K562 (cell line): ENCODE measurements around the gene SLCO3A1. TPM values are rescaled to one million over a fixed set of nuclear protein-coding genes. Genes with fewer than 3 reads are reported as not detected.

Experiments used
- ATAC-seq: fragments of 200-7000 bp; cut with Tn5 transposase; 3 replicates; pipeline ENCODE4 v1.9.1; 2020; ENCODE audit warnings: moderate library complexity
- BruUV-seq: library from RNA; stranded (reverse); fragments of 400-500 nt; replicated peaks from 2 replicates; lab custom pipeline; 2021; lab: Mats Ljungman, UMichigan
- CTCF ChIA-PET: fragments of 300-600 bp; formaldehyde crosslinking; extraction: SDS; loops from one replicate; lab custom pipeline; 2021; ENCODE audit warnings: low intra/inter-chr PET ratio; lab: Yijun Ruan, JAX
- POLR2A ChIA-PET: fragments of 300-600, 350-650 bp; sonication (Branson Sonifier 250); formaldehyde crosslinking; extraction: SDS; loops from one replicate; lab custom pipeline; 2021; ENCODE audit warnings: antibody characterized with exemption, inconsistent platforms; lab: Yijun Ruan, JAX
- DNase-seq, 4 experiments: peaks; one replicate each; pipeline versions ENCODE4 v3.0.0 to v3.0.0-alpha.2; 2011 to 2018; ENCODE audit warnings: low spot score in 3 of 4, mixed read lengths in 3 of 4; ENCODE audit errors: extremely low read depth in 1 of 4
- FAIRE-seq: peaks from 2 replicates; lab custom pipeline; 2011; peaks lifted over from hg19 to GRCh38; lab: Jason Lieb, UNC
- H2AFZ ChIP-seq: 2 replicates; pipeline ENCODE4 v1.6.0; 2011; ENCODE audit warnings: low read depth, low read length, control low read depth, inconsistent platforms
- H3K27ac ChIP-seq: fragments of 200-600 bp; 3 replicates; pipeline ENCODE4 v1.8.0; 2011; ENCODE audit warnings: low read depth, mild to moderate bottlenecking, control low read depth, inconsistent platforms, low read length, moderate library complexity, mixed read lengths; ENCODE audit errors: extremely low read depth
- H3K27me3 ChIP-seq, 2 experiments: fragments of 300-600 bp in 1 of 2; 2 replicates in 1 of 2; 3 replicates in 1 of 2; pipeline versions ENCODE4 v1.6.0 to v1.8.0; 2011; ENCODE audit warnings: inconsistent platforms in 2 of 2, low read length in 2 of 2, mild to moderate bottlenecking in 1 of 2, mixed read lengths in 1 of 2, moderate library complexity in 1 of 2; ENCODE audit not compliant: control insufficient read depth in 2 of 2, insufficient read depth in 2 of 2
- H3K36me3 ChIP-seq: fragments of 300-600 bp; 3 replicates; pipeline ENCODE4 v1.8.0; 2011; ENCODE audit warnings: mild to moderate bottlenecking, low read length, inconsistent platforms; ENCODE audit not compliant: control insufficient read depth, insufficient read depth
- H3K4me1 ChIP-seq, 2 experiments: fragments of 200-600 bp in 1 of 2; replicated peaks in 1 of 2; 2 replicates in 1 of 2; 3 replicates in 1 of 2; pipeline versions ENCODE4 v1.5.1 to v1.8.0; 2011; ENCODE audit warnings: inconsistent platforms in 2 of 2, low read length in 2 of 2, mild to moderate bottlenecking in 1 of 2, mixed read lengths in 1 of 2, moderate library complexity in 1 of 2; ENCODE audit not compliant: control insufficient read depth in 2 of 2, insufficient read depth in 2 of 2
- H3K4me2 ChIP-seq: 2 replicates; pipeline ENCODE4 v1.6.1; 2011; ENCODE audit warnings: low read length, control low read depth, inconsistent platforms, mixed read lengths; ENCODE audit not compliant: insufficient read depth
- H3K4me3 ChIP-seq: fragments of 200-600 bp; sonication (generic), shearing (Covaris generic); 2 replicates; pipeline ENCODE4 v1.5.1; 2016; ENCODE audit warnings: control low read depth, inconsistent platforms
- H3K79me2 ChIP-seq: fragments of 200-600 bp; 3 replicates; pipeline ENCODE4 v1.8.0; 2011; ENCODE audit warnings: low read length, inconsistent platforms; ENCODE audit not compliant: control insufficient read depth, insufficient read depth
- H3K9ac ChIP-seq, 2 experiments: 2 replicates each; pipeline versions ENCODE4 v1.6.0 to v1.6.1; 2011; ENCODE audit warnings: low read depth in 2 of 2, low read length in 2 of 2, control low read depth in 1 of 2, inconsistent platforms in 1 of 2, mild to moderate bottlenecking in 1 of 2, mixed read lengths in 1 of 2; ENCODE audit not compliant: insufficient read depth in 1 of 2
- H3K9me1 ChIP-seq: one replicate; pipeline ENCODE4 v1.6.0; 2011; ENCODE audit warnings: inconsistent platforms, mild to moderate bottlenecking, low read length, moderate library complexity; ENCODE audit not compliant: control insufficient read depth, insufficient read depth
- H3K9me3 ChIP-seq: replicated peaks from 2 replicates; pipeline ENCODE4 v1.5.1; 2011; ENCODE audit warnings: low read depth, low read length, inconsistent platforms; ENCODE audit not compliant: control insufficient read depth, insufficient read depth
- H4K20me1 ChIP-seq: replicated peaks from 2 replicates; pipeline ENCODE4 v1.6.1; 2011; ENCODE audit warnings: low read length, inconsistent platforms, mixed read lengths; ENCODE audit not compliant: control insufficient read depth, insufficient read depth
- C11orf30 ChIP-seq: fragments of 450-650 bp; IDR thresholded peaks from 2 replicates; pipeline ENCODE4 v1.6.1; 2016; ENCODE audit warnings: low read depth, mild to moderate bottlenecking
- HNRNPUL1 ChIP-seq: fragments of 200-400 bp; formaldehyde crosslinking; IDR thresholded peaks from 2 replicates; pipeline ENCODE4 v1.6.1; 2017; ENCODE audit warnings: low read length
- ILK ChIP-seq: fragments of 450-650 bp; IDR thresholded peaks from 2 replicates; pipeline ENCODE4 v1.6.1; 2016; ENCODE audit warnings: missing genetic modification characterization, low read depth, mild to moderate bottlenecking, missing compliant biosample characterization, moderate library complexity, borderline replicate concordance
- KAT8 ChIP-seq: fragments of 450-650 bp; IDR thresholded peaks from 2 replicates; pipeline ENCODE4 v1.6.1; 2016; ENCODE audit warnings: low read depth, mild to moderate bottlenecking
- KHSRP ChIP-seq: fragments of 450-650 bp; IDR thresholded peaks from 2 replicates; pipeline ENCODE4 v1.6.1; 2017
- MAFF ChIP-seq: IDR thresholded peaks from 2 replicates; pipeline ENCODE4 v1.6.1; 2012; ENCODE audit warnings: low read length, improper control_type of control experiment
- MAFG ChIP-seq: fragments of 450-650 bp; conservative IDR thresholded peaks from 2 replicates; pipeline ENCODE4 v1.6.1; 2016; ENCODE audit warnings: missing genetic modification characterization, missing compliant biosample characterization
- MAFK ChIP-seq: IDR thresholded peaks from 2 replicates; pipeline ENCODE4 v1.6.1; 2011; ENCODE audit warnings: low read length, improper control_type of control experiment
- MCM3 ChIP-seq: fragments of 450-650 bp; IDR thresholded peaks from 2 replicates; pipeline ENCODE4 v1.6.1; 2016
- NFE2 ChIP-seq: IDR thresholded peaks from 2 replicates; pipeline ENCODE4 v1.6.1; 2014; ENCODE audit warnings: antibody characterized with exemption, low read depth
- NR4A1 ChIP-seq, 2 experiments: fragments of 250-450 bp in 1 of 2; fragments of 450-650 bp in 1 of 2; sonication (Bioruptor Pico) in 1 of 2; IDR thresholded peaks; 2 replicates each; pipeline versions ENCODE4 v1.4.0 to v1.6.1; 2016 to 2020; ENCODE audit warnings: mild to moderate bottlenecking in 2 of 2, missing compliant biosample characterization in 1 of 2, missing genetic modification characterization in 1 of 2, moderate library complexity in 1 of 2
- ZNF316 ChIP-seq: fragments of 450-650 bp; IDR thresholded peaks from 2 replicates; pipeline ENCODE4 v1.6.1; 2016
- ZNF584 ChIP-seq: fragments of 200-800 bp; sonication (Bioruptor generic); IDR thresholded peaks from 2 replicates; pipeline ENCODE4 v1.6.1; 2016; ENCODE audit warnings: low read depth, mild to moderate bottlenecking, missing genetic modification characterization, missing compliant biosample characterization
- WGBS: fragments of 100-300 bp; shearing (Covaris generic); methylation state at CpG from one replicate; pipeline ENCODE4 v1.1.6; 2016; ENCODE audit warnings: low coverage, mixed read lengths; ENCODE audit not compliant: insufficient coverage; ENCODE audit errors: missing lambda C conversion rate; 5-methylcytosine and 5-hydroxymethylcytosine counted together
- in situ Hi-C: fragments of 300-500 bp; cut with MboI; formaldehyde crosslinking; loops from 4 replicates; pipeline ENCODE4 v1.15.0; 2018; ENCODE audit warnings: inconsistent platforms, mixed read lengths
- intact Hi-C: fragments of 100-400 bp; cut with micrococcal nuclease; formaldehyde crosslinking; loops from 2 replicates; pipeline ENCODE4 v1.14.2; 2022
- polyA plus RNA-seq, 8 experiments: library from polyadenylated mRNA; depleted of rRNA in 4 of 8; stranded (reverse) in 5 of 8; unstranded in 3 of 8; fragments of >200 nt; fragmentation: Nextera tagmentation in 2 of 8; fragmentation: Illumina TruSeq in 1 of 8; extraction: Ambion mirVana in 2 of 8; extraction: Trizol in 1 of 8; gene quantifications; 2 replicates each; pipeline versions ENCODE4 v1.2.1 to v1.2.3, GENCODE V29; 2011 to 2014; ENCODE audit warnings: inconsistent platforms in 1 of 8, missing spikeins in 1 of 8
- total RNA-seq, 7 experiments: library from RNA; depleted of rRNA in 6 of 7; stranded (reverse); fragments of >200 nt in 6 of 7; fragmentation: Illumina TruSeq in 2 of 7; extraction: Trizol in 2 of 7; gene quantifications; 2 replicates each; pipeline versions ENCODE4 v1.2.1 to v1.2.3, GENCODE V29; 2011 to 2021; ENCODE audit warnings: low replicate concordance in 1 of 7
- TF ChIP-seq, protein P1 (sequence below): fragments of 250-450 bp; sonication (Bioruptor Pico); IDR thresholded peaks from 2 replicates; pipeline ENCODE4 v1.8.0; 2022; ENCODE audit warnings: inconsistent platforms
- TF ChIP-seq, protein P2 (sequence below): fragments of 250-450 bp; sonication (Bioruptor Pico); IDR thresholded peaks from 2 replicates; pipeline ENCODE4 v1.4.0; 2020; ENCODE audit warnings: mild to moderate bottlenecking, moderate library complexity, borderline replicate concordance

SLCO3A1 gene
- total and polyA plus RNA-seq, 9 of the 15 experiments (the other 6 are each of a cell fraction or from before 2014, with no cell fraction given) = 0.01 to 0.84 (median 0.06) TPM; not detected in 3

- peaks cover 2 to 17% of the 10 kb centered on the region in 2 experiments; a peak in 3 of 5 replicates for H3K27me3 ChIP-seq
- in situ Hi-C loops = no loop called here
- 0% methylated on average over 7 of the region's 7 CpGs for WGBS
- H3K4me1 ChIP-seq = no peaks in the 10 kb centered on the region
- H3K79me2 ChIP-seq = no peaks in the 10 kb centered on the region
- CTCF ChIA-PET = no interaction called here
- ATAC-seq (no peak), FAIRE-seq (peak; percentile 26), DNase-seq (no peak)
- H3K9me3 ChIP-seq = no peaks in the 10 kb centered on the region
- no peak overlapping the region for H2AFZ ChIP-seq
- H3K9ac ChIP-seq = no peak overlapping the region
- no peaks in the 10 kb centered on the region for H4K20me1 ChIP-seq
- no peaks in the 10 kb centered on the region for H3K36me3 ChIP-seq
- H3K4me2 ChIP-seq = no peak overlapping the region
- BruUV-seq = no TSS peak
- POLR2A ChIA-PET = no interaction called here
- TF ChIP-seq KAT8 = no peak
- TF ChIP-seq HNRNPUL1 = no peak
- TF ChIP-seq, protein P1, sequence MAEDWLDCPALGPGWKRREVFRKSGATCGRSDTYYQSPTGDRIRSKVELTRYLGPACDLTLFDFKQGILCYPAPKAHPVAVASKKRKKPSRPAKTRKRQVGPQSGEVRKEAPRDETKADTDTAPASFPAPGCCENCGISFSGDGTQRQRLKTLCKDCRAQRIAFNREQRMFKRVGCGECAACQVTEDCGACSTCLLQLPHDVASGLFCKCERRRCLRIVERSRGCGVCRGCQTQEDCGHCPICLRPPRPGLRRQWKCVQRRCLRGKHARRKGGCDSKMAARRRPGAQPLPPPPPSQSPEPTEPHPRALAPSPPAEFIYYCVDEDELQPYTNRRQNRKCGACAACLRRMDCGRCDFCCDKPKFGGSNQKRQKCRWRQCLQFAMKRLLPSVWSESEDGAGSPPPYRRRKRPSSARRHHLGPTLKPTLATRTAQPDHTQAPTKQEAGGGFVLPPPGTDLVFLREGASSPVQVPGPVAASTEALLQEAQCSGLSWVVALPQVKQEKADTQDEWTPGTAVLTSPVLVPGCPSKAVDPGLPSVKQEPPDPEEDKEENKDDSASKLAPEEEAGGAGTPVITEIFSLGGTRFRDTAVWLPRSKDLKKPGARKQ (CRISPR knock-in tag) = no peak
- TF ChIP-seq KHSRP = no peak
- peak; percentile 67 for TF ChIP-seq MAFG (tag)
- peak; percentile 46; the same call in 1 of the 2 replicates for TF ChIP-seq MAFF
- TF ChIP-seq MAFK = peak; percentile 52
- TF ChIP-seq, protein P2, sequence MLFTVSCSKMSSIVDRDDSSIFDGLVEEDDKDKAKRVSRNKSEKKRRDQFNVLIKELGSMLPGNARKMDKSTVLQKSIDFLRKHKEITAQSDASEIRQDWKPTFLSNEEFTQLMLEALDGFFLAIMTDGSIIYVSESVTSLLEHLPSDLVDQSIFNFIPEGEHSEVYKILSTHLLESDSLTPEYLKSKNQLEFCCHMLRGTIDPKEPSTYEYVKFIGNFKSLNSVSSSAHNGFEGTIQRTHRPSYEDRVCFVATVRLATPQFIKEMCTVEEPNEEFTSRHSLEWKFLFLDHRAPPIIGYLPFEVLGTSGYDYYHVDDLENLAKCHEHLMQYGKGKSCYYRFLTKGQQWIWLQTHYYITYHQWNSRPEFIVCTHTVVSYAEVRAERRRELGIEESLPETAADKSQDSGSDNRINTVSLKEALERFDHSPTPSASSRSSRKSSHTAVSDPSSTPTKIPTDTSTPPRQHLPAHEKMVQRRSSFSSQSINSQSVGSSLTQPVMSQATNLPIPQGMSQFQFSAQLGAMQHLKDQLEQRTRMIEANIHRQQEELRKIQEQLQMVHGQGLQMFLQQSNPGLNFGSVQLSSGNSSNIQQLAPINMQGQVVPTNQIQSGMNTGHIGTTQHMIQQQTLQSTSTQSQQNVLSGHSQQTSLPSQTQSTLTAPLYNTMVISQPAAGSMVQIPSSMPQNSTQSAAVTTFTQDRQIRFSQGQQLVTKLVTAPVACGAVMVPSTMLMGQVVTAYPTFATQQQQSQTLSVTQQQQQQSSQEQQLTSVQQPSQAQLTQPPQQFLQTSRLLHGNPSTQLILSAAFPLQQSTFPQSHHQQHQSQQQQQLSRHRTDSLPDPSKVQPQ (CRISPR knock-in tag) = no peak
- TF ChIP-seq NFE2 = peak; percentile 53
- no peak for TF ChIP-seq ILK (tag)
- TF ChIP-seq C11orf30 = peak; percentile 69
- no peak for TF ChIP-seq ZNF584 (CRISPR knock-in tag)
- no peak for TF ChIP-seq MCM3
- TF ChIP-seq ZNF316 = peak; percentile 73
- no peak for TF ChIP-seq NR4A1 (CRISPR knock-in tag; IDR thresholded peaks at IDR 0.05)
- TF ChIP-seq NR4A1 (tag; IDR thresholded peaks at IDR 0.05) = no peak
- intact Hi-C loops = no loop called here
- H3K9me1 ChIP-seq = no peaks in the 10 kb centered on the region
- no peak overlapping the region for H3K4me3 ChIP-seq
- no peak overlapping the region for H3K27ac ChIP-seq
Observed at GRCh38 chr15:91985297-91985696, 131.8 kb downstream of the SLCO3A1 start.
